Activated T-helper 2 cell treated with anti-CD3 and anti-CD28 coated beads, Interferon-gamma antibody, Interleukin-2, Interleukin-4, amounts not matched to agents 10 μg/mL and 5 μg/mL and 100 μg/mL, durations not matched to agents 14 hours and 24 hours and 36 hours (primary cell): ENCODE results near the gene C12orf43. TPM values are rescaled to one million over a fixed set of nuclear protein-coding genes. Genes with fewer than 3 reads are reported as not detected.

Experiments
- DNase-seq: peaks from one replicate; pipeline ENCODE4 v3.0.0; 2021; ENCODE audit warnings: low spot score
- H3K27ac Mint-ChIP-seq: one replicate; pipeline ENCODE4 v1.8.0; 2021; ENCODE audit warnings: mixed read lengths
- H3K27me3 Mint-ChIP-seq: one replicate; pipeline ENCODE4 v1.8.0; 2021; ENCODE audit warnings: low read depth, mixed read lengths
- H3K36me3 Mint-ChIP-seq: one replicate; pipeline ENCODE4 v1.8.0; 2021; ENCODE audit warnings: low read depth, mixed read lengths
- H3K4me1 Mint-ChIP-seq: one replicate; pipeline ENCODE4 v1.8.0; 2021; ENCODE audit warnings: low read depth, mixed read lengths
- H3K4me3 Mint-ChIP-seq: one replicate; pipeline ENCODE4 v1.8.0; 2021; ENCODE audit warnings: low read depth, mild to moderate bottlenecking, moderate library complexity, mixed read lengths
- H3K9me3 Mint-ChIP-seq: one replicate; pipeline ENCODE4 v1.8.0; 2021; ENCODE audit warnings: mixed read lengths
- intact Hi-C: fragments of 100-400 bp; cut with micrococcal nuclease; formaldehyde crosslinking; loops from one replicate; pipeline ENCODE4 v1.15.1; 2023
- total RNA-seq: library from RNA; stranded (reverse); gene quantifications from 2 replicates; pipeline ENCODE4 v1.2.3, GENCODE V29; 2022

The C12orf43 gene
- total RNA-seq, 1 donor from 2014 or later: 30.3 TPM

DNA sequence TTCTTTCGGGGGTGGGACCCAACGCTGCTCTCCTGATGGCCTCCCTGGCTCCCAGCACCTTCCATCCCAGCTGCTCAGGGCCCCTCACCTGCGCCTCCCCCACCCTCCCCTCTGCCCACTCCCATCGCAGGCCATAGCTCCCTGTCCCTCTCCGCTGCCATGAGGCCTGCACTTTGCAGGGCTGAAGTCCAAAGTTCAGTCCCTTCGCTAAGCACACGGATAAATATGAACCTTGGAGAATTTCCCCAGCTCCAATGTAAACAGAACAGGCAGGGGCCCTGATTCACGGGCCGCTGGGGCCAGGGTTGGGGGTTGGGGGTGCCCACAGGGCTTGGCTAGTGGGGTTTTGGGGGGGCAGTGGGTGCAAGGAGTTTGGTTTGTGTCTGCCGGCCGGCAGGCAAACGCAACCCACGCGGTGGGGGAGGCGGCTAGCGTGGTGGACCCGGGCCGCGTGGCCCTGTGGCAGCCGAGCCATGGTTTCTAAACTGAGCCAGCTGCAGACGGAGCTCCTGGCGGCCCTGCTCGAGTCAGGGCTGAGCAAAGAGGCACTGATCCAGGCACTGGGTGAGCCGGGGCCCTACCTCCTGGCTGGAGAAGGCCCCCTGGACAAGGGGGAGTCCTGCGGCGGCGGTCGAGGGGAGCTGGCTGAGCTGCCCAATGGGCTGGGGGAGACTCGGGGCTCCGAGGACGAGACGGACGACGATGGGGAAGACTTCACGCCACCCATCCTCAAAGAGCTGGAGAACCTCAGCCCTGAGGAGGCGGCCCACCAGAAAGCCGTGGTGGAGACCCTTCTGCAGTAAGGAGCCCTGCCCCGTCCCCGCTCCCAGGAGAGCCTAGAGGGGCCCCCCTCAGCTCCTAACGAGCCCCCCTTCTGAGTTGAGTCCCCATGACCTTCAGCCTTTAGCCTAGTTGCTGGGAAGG lies 37.7 kb downstream of the C12orf43 start, which contains the start of gene HNF1A:
Gene HNF1A (plus strand): TSS at position 248 of the 924 bp plus-strand sequence. CDS start 226 bp downstream, at position 474.
- Mint-ChIP-seq H3K27ac (no peak within 1 kb of the TSS), H3K4me1 (no peaks in the 10 kb centered on the region), H3K4me3 (no peak within 1 kb of the TSS), H3K36me3 (no peaks in the 10 kb centered on the region), H3K27me3 (no peaks in the 10 kb centered on the region), H3K9me3 (no peaks in the 10 kb centered on the region)
- DNase-seq: no peak
- intact Hi-C loops: loop anchor here (10.0 kb wide), 1 partner anchor 254 kb away; the partner anchor contains the start of gene ACADS

DNA sequence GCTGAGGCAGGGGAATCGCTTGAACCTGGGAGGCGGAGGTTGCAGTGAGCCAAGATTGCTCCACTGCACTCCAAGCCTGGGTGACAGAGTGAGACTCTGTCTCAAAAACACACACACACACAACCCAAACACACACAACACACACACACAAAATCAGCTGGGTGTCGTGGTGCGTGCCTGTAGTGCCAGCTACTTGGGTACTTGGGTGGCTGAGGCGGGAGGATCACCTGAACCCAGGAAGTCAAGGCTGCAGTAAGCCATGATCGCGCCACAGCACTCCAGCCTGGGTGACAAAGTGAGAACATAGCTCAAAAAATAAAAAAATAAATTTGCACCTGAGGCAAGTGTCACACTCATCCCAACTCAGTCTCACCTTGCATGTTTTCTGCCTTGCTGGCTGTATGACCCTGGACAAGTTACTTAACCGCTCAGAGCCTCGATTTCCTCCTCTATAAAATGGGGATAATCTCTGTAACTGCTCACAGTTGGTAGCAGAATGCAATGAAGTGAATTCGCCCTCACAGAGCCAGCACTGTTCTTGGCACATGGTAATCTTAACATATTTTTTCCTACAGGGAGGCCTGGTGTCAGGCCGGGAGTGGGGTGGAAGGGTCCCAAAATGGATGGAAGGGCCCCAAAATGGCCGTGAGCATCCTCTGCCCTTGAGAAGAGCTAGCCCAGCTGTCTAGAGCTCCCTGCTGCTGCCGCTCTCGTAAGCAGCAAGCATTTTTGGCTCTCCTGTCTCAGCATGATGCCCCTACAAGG lies 38.6 kb downstream of the C12orf43 start:
- no peaks in the 10 kb centered on the region for H3K27me3 Mint-ChIP-seq
- H3K36me3 Mint-ChIP-seq: no peaks in the 10 kb centered on the region
- H3K4me3 Mint-ChIP-seq: no peak overlapping the region
- H3K9me3 Mint-ChIP-seq: no peaks in the 10 kb centered on the region
- no peak for DNase-seq
- no peaks in the 10 kb centered on the region for H3K4me1 Mint-ChIP-seq
- intact Hi-C loops: loop anchor here (10.0 kb wide), 1 partner anchor 253 kb away; the partner anchor contains the start of gene ACADS
- H3K27ac Mint-ChIP-seq: no peak overlapping the region

DNA sequence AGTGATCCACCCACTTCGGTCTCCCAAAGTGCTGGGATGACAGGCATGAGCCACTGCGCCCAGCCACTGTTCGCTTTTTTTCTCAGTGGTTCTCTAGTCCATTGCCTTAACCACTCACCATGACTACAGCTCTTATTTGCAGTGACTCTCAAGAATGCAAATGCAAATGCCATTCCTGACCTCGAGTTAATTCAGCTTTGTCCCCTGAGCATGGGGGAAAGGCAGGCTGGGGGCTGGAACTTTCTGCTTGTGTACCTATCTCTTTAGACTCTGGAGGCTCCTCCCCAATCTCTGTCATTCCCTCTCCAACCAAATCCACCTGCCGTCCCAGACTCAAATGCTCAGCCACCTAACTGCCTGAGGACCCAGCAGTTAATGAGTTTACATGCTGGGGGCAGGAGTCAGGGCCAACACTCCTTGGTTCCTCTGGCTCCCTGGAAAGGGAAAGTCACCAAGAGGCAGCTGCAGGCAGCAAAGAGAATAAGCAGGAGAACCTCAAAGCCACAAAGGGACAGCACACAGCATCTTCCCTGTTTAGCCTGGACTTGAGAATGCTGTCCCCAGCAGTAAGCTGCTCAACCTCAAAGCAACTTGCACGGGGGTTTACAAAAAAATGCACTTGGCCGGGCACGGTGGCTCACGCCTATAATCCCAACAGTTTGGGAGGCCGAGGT lies 43.3 kb downstream of the C12orf43 start:
- H3K4me1 Mint-ChIP-seq: peaks cover 5% of the 10 kb centered on the region
- H3K9me3 Mint-ChIP-seq: no peaks in the 10 kb centered on the region

DNA sequence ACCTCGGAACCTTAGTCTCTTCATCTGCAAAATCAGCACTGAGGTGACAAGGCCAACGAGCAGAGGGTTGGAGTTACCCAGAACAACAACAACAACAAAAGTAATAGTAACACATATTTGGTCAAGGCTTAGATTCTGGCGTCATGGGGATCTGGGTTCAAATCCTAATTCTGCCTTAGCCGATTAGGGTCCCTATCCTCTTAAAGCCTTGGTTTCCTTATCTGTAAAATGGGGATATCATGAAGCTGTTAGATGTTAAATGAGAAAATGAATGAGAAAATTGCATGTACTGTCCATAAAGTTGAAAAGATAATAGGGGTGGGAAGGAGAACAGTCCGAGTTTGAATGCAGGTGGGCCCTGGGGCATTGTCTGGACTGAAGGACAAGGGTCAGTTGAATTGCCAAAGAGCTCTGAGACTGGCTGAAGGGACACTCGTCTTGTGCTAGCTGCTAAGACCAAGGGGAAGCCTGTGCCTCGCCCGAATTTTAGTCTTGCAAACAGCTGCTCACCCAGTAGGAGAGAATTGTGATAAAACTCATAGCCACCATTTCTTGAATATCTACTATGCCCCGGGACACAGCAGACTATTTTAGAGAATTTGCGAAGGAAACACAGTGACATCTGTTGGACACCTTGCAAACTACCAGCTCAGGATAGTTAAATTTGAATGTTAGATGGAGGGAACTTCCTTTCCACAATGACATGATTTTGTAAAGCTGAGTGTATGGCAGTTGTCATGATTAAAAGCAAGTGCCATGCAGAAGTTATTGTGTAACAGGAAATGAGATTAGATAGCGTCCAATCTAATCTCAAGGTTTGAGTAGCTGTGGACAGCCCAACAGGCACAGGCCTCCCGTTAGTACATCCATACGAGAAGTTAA lies 44.7 kb downstream of the C12orf43 start:
- peak; percentile 24 for DNase-seq
- Mint-ChIP-seq H3K9me3 (no peaks in the 10 kb centered on the region), H3K4me1 (peaks cover 5% of the 10 kb centered on the region), H3K27me3 (no peaks in the 10 kb centered on the region), H3K36me3 (no peaks in the 10 kb centered on the region), H3K4me3 (no peak overlapping the region), H3K27ac (no peak overlapping the region)
- intact Hi-C loops: loop anchor here (1.0 to 10.0 kb wide), 4 partner anchors 27 to 389 kb away; partner anchors contain the start of genes ACADS and POP5

More for the DNA sequence above, 43.3 kb downstream of the C12orf43 start:
- H3K27ac Mint-ChIP-seq: no peak overlapping the region
- DNase-seq: no peak
- H3K4me3 Mint-ChIP-seq: no peak overlapping the region
- H3K27me3 Mint-ChIP-seq: no peaks in the 10 kb centered on the region
- intact Hi-C loops: loop anchor here (5.0 to 10.0 kb wide), 2 partner anchors 248 to 391 kb away; partner anchors contain the start of genes ACADS and POP5
- H3K36me3 Mint-ChIP-seq: no peaks in the 10 kb centered on the region

DNA sequence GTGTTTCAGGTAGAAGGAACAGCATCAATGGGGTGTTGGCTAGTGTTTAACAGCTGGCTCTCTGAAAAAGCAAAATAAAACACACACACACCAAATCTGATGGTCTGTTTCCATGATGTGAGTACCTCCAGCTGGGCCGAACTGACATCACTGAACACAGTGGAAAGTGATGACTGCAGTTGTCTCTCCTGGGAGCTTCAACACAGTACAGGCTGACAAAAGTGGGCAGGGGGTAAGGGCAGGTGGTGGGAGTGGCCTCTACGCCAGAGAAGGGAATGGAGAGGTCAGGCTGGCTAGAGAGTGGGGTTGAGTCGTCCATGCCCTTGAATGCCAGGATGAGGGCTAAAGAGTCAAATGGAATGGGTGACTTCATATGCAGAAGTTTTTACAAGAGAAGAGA lies 46.0 kb downstream of the C12orf43 start:
- no peak overlapping the region for H3K4me3 Mint-ChIP-seq
- H3K4me1 Mint-ChIP-seq: peaks cover 5% of the 10 kb centered on the region
- no peaks in the 10 kb centered on the region for H3K36me3 Mint-ChIP-seq
- no peaks in the 10 kb centered on the region for H3K27me3 Mint-ChIP-seq
- H3K9me3 Mint-ChIP-seq: no peaks in the 10 kb centered on the region
- intact Hi-C loops: loop anchor here (2.0 to 10.0 kb wide), 3 partner anchors 246 to 388 kb away; partner anchors contain the start of genes ACADS and POP5
- DNase-seq: no peak
- H3K27ac Mint-ChIP-seq: no peak overlapping the region

DNA sequence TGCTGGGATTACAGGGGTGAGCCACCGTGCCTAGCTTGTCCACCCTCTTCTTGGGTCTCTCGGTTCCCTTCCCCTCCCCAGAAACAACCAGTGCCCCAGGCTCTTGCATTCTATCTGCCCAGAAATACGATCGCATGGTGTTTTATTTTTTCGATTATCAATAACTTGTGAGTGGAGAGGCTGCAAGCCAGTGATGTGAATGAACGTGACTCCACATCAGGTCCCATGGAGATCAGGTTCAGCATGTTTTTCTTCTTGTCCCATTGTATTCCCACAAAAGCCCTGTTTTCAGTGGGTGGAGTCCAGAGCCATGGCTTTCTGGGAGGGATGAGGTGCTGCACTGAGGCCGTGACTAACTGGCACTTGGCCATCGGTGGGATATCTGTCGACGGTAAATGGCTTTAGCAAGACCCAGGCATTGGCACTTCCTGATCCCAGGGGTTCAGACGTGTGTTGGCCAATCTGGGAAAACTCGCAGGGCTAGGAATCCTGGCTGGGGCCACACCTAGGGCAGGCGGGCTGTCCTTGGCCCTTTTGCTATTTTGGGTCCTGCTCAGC lies 50.7 kb downstream of the C12orf43 start:
- no peak overlapping the region for H3K27ac Mint-ChIP-seq
- peaks cover 22% of the 10 kb centered on the region for H3K4me1 Mint-ChIP-seq
- H3K4me3 Mint-ChIP-seq: no peak overlapping the region
- intact Hi-C loops: no loop called here
- no peak for DNase-seq
- H3K27me3 Mint-ChIP-seq: no peaks in the 10 kb centered on the region
- H3K9me3 Mint-ChIP-seq: no peaks in the 10 kb centered on the region
- no peaks in the 10 kb centered on the region for H3K36me3 Mint-ChIP-seq

DNA sequence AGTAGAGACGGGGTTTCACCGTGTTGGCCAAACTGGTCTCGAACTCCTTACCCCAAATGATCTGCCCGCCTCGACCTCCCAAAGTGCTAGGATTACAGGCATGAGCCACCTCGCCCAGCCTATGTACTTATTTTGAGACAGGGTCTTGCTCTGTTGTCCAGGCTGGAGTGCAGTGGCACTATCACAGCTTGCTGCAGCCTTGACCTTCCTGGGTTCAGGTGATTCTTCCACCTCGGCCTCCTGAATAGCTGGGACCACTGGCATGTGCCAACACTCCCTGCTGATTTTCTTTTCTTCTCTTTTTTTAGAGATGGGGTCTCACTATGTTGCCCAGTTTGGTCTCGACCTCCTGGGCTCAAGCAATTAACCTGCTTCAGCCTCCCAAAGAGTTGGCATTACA lies 52.0 kb downstream of the C12orf43 start:
- peaks cover 32% of the 10 kb centered on the region for H3K4me1 Mint-ChIP-seq
- H3K36me3 Mint-ChIP-seq: no peaks in the 10 kb centered on the region
- H3K4me3 Mint-ChIP-seq: no peak overlapping the region
- H3K9me3 Mint-ChIP-seq: no peaks in the 10 kb centered on the region
- DNase-seq: no peak
- intact Hi-C loops: loop anchor here (5.0 kb wide), 2 partner anchors 62 to 182 kb away; partner anchors contain the start of gene SPPL3
- H3K27ac Mint-ChIP-seq: no peak overlapping the region
- no peaks in the 10 kb centered on the region for H3K27me3 Mint-ChIP-seq

DNA sequence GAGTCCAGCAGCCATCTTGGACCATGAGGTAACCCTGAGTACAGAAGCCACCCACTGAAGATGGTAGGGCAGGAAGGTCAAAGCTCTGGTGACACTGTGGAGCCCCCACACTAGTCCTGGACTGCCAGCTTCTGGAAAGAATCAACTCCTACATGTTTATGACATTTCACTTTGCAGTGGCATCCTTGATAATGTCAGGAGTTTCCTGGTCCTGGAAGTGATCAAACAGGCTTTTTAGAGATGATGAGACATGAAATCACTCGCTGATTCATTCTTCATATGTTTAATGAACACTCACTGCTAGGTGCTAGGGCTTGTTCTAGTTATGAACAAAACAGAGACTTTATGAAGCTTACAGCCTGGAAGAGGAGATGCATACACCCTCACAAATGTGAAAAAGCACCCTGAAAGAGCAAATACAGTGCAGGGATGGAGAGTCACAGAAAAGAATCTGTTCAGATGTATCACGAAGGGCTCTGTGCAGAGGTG lies 53.7 kb downstream of the C12orf43 start:
- Mint-ChIP-seq H3K4me3 (no peak overlapping the region), H3K4me1 (peaks cover 35% of the 10 kb centered on the region), H3K36me3 (no peaks in the 10 kb centered on the region), H3K9me3 (no peaks in the 10 kb centered on the region), H3K27ac (peak overlapping the region; percentile 78), H3K27me3 (no peaks in the 10 kb centered on the region)
- DNase-seq: no peak
- intact Hi-C loops: loop anchor here (1.0 to 5.0 kb wide), 5 partner anchors 18 to 276 kb away; partner anchors contain the start of genes MLEC and SPPL3

DNA sequence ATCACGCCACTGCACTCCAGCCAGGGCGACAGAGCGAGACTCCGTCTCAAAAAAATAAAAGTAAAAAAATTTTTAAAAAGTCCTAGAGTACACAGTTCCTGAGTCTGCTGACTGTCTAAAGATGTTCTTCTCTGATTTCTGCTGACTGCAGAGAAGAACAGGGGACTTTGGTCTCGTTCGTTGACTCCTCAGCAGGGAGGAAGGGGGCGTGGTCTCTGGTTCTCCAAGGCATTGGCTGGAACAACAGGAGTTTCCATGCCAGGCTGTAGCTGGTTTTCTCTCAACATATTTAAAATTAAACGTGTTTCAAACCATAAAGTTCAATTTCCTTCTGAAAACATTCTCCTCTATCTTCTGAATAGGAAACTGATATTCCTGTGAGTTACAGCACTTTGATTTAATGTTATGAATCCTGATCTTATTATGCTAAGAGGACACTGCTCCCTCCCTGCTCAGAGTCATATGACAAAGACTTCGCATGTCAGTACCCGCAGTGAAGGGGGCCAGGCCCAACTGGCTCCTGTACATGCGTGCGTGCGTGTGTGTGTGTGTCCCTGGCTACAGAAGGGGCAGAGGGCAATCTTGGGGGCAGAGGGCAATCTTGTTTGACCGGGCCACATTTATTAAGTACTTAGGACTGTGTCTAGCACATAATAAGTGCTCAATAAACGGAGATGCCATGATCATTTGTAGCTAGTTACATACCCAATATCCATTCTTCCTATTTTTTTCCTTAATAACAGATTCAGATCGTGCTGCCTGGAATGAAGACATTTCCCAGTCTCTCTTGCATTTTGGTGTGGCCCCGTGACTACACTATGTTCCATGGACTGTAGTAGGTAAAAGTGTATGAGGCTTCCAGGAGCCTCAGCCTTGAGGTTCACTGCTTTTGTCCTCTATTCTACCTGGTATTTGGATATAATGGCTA lies 54.4 kb downstream of the C12orf43 start:
- no peaks in the 10 kb centered on the region for H3K36me3 Mint-ChIP-seq
- no peak for DNase-seq
- no peaks in the 10 kb centered on the region for H3K27me3 Mint-ChIP-seq
- H3K4me3 Mint-ChIP-seq: no peak overlapping the region
- peak overlapping the region; percentile 78 for H3K27ac Mint-ChIP-seq
- no peaks in the 10 kb centered on the region for H3K9me3 Mint-ChIP-seq
- H3K4me1 Mint-ChIP-seq: peaks cover 38% of the 10 kb centered on the region
- intact Hi-C loops: loop anchor here (1.0 to 5.0 kb wide), 5 partner anchors 18 to 275 kb away; partner anchors contain the start of genes MLEC and SPPL3

DNA sequence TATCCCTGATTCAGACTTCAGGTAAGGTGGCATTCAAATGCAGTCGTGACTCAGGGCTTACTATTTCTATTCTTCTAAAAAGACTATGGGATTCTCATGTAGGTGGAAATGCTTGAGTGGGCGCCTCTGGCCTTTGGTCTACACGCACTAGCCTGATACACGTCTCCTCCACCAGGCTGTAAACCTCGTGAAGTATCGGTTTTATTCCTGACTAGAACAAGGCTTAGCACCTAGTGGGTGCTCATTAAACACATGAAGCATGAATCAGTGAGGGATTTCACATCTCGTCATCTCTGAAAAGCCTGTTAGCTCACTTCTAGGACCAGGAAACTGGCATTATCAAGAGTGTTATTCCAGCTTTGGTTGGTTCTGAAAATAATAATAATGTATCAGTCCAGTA lies 55.6 kb downstream of the C12orf43 start:
- H3K36me3 Mint-ChIP-seq: no peaks in the 10 kb centered on the region
- DNase-seq: no peak
- intact Hi-C loops: loop anchor here (5.0 kb wide), 2 partner anchors 58 to 178 kb away; partner anchors contain the start of gene SPPL3
- H3K4me1 Mint-ChIP-seq: peaks cover 42% of the 10 kb centered on the region
- no peak overlapping the region for H3K4me3 Mint-ChIP-seq
- H3K27me3 Mint-ChIP-seq: no peaks in the 10 kb centered on the region
- peak overlapping the region; percentile 38 for H3K27ac Mint-ChIP-seq
- no peaks in the 10 kb centered on the region for H3K9me3 Mint-ChIP-seq
